ENCODE results near the gene CD6. TPM values are rescaled to one million over a fixed set of nuclear protein-coding genes. Genes with fewer than 3 reads are reported as not detected.

The CD6 gene
- total RNA-seq, 3 donors from 2014 or later, result 0.80 to 1.9 (median 0.98) TPM

- H3K27me3 ChIP-seq, result no peaks in the 10 kb centered on the region
- no peak for DNase-seq (ENCODE audit: low spot score in 2 of 2)
Observed at GRCh38 chr11:60957188-60957587, 14.3 kb upstream of the CD6 start.

GRCh38 chr11:60959431-60959830 lies 12.0 kb upstream of the CD6 start:
- Histone ChIP-seq H3K4me3 (no peak overlapping the region), H3K27ac (no peak overlapping the region), H3K4me1 (no peaks in the 10 kb centered on the region), H3K36me3 (no peaks in the 10 kb centered on the region), H3K9me3 (no peaks in the 10 kb centered on the region), H3K27me3 (no peaks in the 10 kb centered on the region)
- intact Hi-C loops (cut with DNase I; ENCODE audit: low total_unique reads), result no loop called here
- DNase-seq (ENCODE audit: low spot score in 2 of 2), result no peak
- TF ChIP-seq POLR2A (IDR thresholded peaks at IDR 0.05), result no peak
- no peak for TF ChIP-seq POLR2AphosphoS5 (IDR thresholded peaks at IDR 0.05)
- no peak for TF ChIP-seq CTCF (IDR thresholded peaks at IDR 0.05)

More at GRCh38 chr11:60957188-60957587, 14.3 kb upstream of the CD6 start:
- H3K36me3 ChIP-seq, result no peaks in the 10 kb centered on the region
- no peak overlapping the region for H3K4me3 ChIP-seq
- peaks cover 0 to 4% of the 10 kb centered on the region in 2 donors for H3K4me1 ChIP-seq
- H3K27ac ChIP-seq, result no peak overlapping the region
- H3K9me3 ChIP-seq, result no peaks in the 10 kb centered on the region
- intact Hi-C loops (cut with DNase I; ENCODE audit: low total_unique reads), result no loop called here
- TF ChIP-seq POLR2AphosphoS5 (IDR thresholded peaks at IDR 0.05) (no peak), CTCF (IDR thresholded peaks at IDR 0.05) (no peak), POLR2A (IDR thresholded peaks at IDR 0.05) (no peak)

GRCh38 chr11:60960405-60960804 lies 11.1 kb upstream of the CD6 start:
- no peaks in the 10 kb centered on the region for H3K4me1 ChIP-seq
- TF ChIP-seq POLR2A (IDR thresholded peaks at IDR 0.05) (no peak), CTCF (IDR thresholded peaks at IDR 0.05) (no peak), POLR2AphosphoS5 (IDR thresholded peaks at IDR 0.05) (no peak)
- DNase-seq (ENCODE audit: low spot score in 2 of 2), result no peak
- no peaks in the 10 kb centered on the region for H3K9me3 ChIP-seq
- no peak overlapping the region for H3K4me3 ChIP-seq
- H3K36me3 ChIP-seq, result no peaks in the 10 kb centered on the region
- H3K27ac ChIP-seq, result no peak overlapping the region
- no peaks in the 10 kb centered on the region for H3K27me3 ChIP-seq
- intact Hi-C loops (cut with DNase I; ENCODE audit: low total_unique reads), result loop anchor here (10.0 kb wide), 1 partner anchor 174 kb away; no protein-coding TSS in a partner anchor

GRCh38 chr11:60964801-60965200 lies 6.7 kb upstream of the CD6 start:
- Histone ChIP-seq H3K36me3 (no peaks in the 10 kb centered on the region), H3K27ac (no peak overlapping the region), H3K4me3 (no peak overlapping the region), H3K27me3 (no peaks in the 10 kb centered on the region), H3K4me1 (no peaks in the 10 kb centered on the region), H3K9me3 (no peaks in the 10 kb centered on the region)
- TF ChIP-seq POLR2A (IDR thresholded peaks at IDR 0.05) (no peak), POLR2AphosphoS5 (IDR thresholded peaks at IDR 0.05) (no peak), CTCF (IDR thresholded peaks at IDR 0.05) (no peak)
- no peak for DNase-seq (ENCODE audit: low spot score in 2 of 2)
- intact Hi-C loops (cut with DNase I; ENCODE audit: low total_unique reads), result loop anchor here (10.0 kb wide), 1 partner anchor 170 kb away; no protein-coding TSS in a partner anchor

GRCh38 chr11:60966890-60967289 lies 4.6 kb upstream of the CD6 start:
- intact Hi-C loops (cut with DNase I; ENCODE audit: low total_unique reads), result loop anchor here (10.0 kb wide), 1 partner anchor 168 kb away; no protein-coding TSS in a partner anchor
- DNase-seq (ENCODE audit: low spot score in 2 of 2), result no peak
- Histone ChIP-seq H3K36me3 (no peaks in the 10 kb centered on the region), H3K27ac (no peak overlapping the region), H3K27me3 (no peaks in the 10 kb centered on the region), H3K9me3 (no peaks in the 10 kb centered on the region), H3K4me1 (no peaks in the 10 kb centered on the region), H3K4me3 (no peak overlapping the region)
- no peak for TF ChIP-seq POLR2A (IDR thresholded peaks at IDR 0.05)
- TF ChIP-seq POLR2AphosphoS5 (IDR thresholded peaks at IDR 0.05), result no peak
- TF ChIP-seq CTCF (IDR thresholded peaks at IDR 0.05), result no peak

Measured in breast epithelium (tissue), 4 donors.